Chondrocyte (in vitro differentiated cells): ENCODE measurements around the gene DHRSX. TPM values are rescaled to one million over a fixed set of nuclear protein-coding genes. Genes with fewer than 3 reads are reported as not detected.

ENCODE experiments used
- DNase-seq: peaks from one replicate; pipeline ENCODE4 v3.0.0; 2021; ENCODE audit warnings: mixed read lengths, low spot score
- H3K27ac Mint-ChIP-seq: one replicate; pipeline ENCODE4 v1.8.0; 2021; ENCODE audit warnings: mild to moderate bottlenecking, moderate library complexity, mixed read lengths; ENCODE audit not compliant: unreplicated experiment
- H3K27me3 Mint-ChIP-seq: 2 replicates; pipeline ENCODE4 v1.8.0; 2021; ENCODE audit warnings: low read depth, mixed read lengths
- H3K36me3 Mint-ChIP-seq: 2 replicates; pipeline ENCODE4 v1.8.0; 2021; ENCODE audit warnings: low read depth, mixed read lengths
- H3K4me1 Mint-ChIP-seq: 2 replicates; pipeline ENCODE4 v1.8.0; 2021; ENCODE audit warnings: low read depth, mild to moderate bottlenecking, mixed read lengths
- H3K4me3 Mint-ChIP-seq: one replicate; pipeline ENCODE4 v1.8.0; 2021; ENCODE audit warnings: mild to moderate bottlenecking, moderate library complexity, mixed read lengths; ENCODE audit not compliant: unreplicated experiment
- H3K9me3 Mint-ChIP-seq: 2 replicates; pipeline ENCODE4 v1.8.0; 2021; ENCODE audit warnings: low read depth, mixed read lengths
- total RNA-seq: library from RNA; stranded (reverse); gene quantifications from 3 replicates; pipeline ENCODE4 v1.2.1, GENCODE V29; 2021
- TF ChIP-seq, protein P1 (sequence below): fragments of 200-600 bp; sonication (generic); IDR thresholded peaks from 2 replicates; pipeline ENCODE4 v1.5.0; 2021; ENCODE audit warnings: antibody characterized with exemption, mild to moderate bottlenecking, moderate library complexity

DHRSX gene
- total RNA-seq, 1 donor from 2014 or later, result 35.2 TPM

DNA sequence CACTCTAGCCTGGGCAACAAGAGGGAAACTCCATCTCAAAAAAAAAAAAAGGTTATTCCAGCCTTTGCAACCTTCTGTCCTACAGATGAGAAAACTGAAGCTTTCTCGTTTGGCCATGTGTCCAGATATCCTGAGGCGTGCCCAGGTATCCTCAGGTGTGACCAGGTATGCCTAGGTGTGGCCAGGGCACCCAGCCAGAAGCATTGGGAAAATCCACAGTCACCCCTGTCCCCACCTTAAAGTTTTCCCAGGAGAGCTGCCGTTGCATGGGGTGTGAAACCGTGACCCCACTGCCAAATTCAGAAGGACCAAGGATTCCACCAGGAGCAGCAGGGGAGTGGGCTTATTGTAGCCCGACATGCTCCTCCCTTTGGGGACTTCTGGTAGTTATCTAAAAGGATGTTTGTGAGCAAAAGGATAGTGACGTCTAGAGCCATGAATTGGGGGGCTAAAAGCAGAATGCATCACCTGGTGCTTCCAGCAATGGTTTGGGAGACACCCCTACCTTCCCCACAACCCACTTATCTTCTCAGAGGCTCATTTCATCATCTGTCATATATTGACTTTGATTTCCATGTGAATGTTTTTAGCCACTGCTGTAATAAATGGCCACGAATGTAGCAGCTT, 4.0 kb upstream of the DHRSX start:
- no peak for DNase-seq
- Mint-ChIP-seq H3K9me3 (no peaks in the 10 kb centered on the region), H3K4me1 (peaks cover under 1% of the 10 kb centered on the region)

DNA sequence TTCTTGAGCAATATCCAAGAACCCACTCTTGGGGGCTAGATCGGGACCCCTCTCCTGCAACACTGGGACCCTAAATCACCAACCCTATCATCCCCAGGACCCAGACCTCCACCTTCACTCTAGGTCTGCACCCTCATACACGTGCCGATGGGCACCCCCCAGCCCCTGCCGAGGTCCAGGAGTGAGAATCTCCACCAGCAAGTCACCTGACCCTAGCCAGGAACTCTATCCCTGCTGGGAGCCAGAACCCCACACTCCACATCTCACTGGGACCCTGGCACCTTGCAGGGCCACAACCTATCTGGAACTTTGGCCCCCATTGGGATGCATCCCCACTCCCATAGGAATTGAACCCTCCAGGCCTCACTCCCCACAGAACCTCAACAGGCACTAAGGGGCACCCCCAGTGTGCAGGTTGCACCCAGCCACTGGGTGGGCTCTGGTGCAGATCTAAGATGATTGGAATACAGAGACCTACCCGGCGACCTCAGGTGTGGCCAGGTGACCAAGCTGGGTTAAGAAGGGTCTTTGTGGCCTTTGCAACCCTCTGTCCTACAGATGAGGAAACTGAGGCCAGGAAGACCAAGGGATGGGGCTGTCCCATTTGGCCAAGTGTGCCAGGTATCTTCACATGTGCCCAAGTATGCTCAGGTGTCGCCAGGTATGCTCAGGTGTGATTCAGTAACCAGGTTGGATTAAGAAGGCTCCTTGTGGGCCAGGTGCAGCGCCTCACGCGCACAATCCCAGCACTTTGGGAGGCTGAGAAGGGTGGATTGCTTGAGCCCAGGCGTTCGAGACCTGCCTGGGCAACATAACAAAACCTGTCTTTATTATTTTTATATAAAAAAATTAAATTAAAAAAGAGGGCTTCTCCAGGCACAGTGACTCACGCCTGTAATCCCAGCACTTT, 3.1 kb upstream of the DHRSX start:
- DNase-seq, result no peak
- Mint-ChIP-seq H3K4me3 (no peak overlapping the region), H3K4me1 (peaks cover 10% of the 10 kb centered on the region), H3K27ac (no peak overlapping the region), H3K36me3 (no peaks in the 10 kb centered on the region), H3K9me3 (no peaks in the 10 kb centered on the region), H3K27me3 (peaks cover 3% of the 10 kb centered on the region)
- TF ChIP-seq, protein P1, sequence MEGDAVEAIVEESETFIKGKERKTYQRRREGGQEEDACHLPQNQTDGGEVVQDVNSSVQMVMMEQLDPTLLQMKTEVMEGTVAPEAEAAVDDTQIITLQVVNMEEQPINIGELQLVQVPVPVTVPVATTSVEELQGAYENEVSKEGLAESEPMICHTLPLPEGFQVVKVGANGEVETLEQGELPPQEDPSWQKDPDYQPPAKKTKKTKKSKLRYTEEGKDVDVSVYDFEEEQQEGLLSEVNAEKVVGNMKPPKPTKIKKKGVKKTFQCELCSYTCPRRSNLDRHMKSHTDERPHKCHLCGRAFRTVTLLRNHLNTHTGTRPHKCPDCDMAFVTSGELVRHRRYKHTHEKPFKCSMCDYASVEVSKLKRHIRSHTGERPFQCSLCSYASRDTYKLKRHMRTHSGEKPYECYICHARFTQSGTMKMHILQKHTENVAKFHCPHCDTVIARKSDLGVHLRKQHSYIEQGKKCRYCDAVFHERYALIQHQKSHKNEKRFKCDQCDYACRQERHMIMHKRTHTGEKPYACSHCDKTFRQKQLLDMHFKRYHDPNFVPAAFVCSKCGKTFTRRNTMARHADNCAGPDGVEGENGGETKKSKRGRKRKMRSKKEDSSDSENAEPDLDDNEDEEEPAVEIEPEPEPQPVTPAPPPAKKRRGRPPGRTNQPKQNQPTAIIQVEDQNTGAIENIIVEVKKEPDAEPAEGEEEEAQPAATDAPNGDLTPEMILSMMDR, result no peak

More for the DNA sequence above, 4.0 kb upstream of the DHRSX start:
- Mint-ChIP-seq H3K4me3 (no peak overlapping the region), H3K27ac (no peak overlapping the region), H3K27me3 (peaks cover 3% of the 10 kb centered on the region), H3K36me3 (no peaks in the 10 kb centered on the region)
- TF ChIP-seq, protein P1, result no peak

DNA sequence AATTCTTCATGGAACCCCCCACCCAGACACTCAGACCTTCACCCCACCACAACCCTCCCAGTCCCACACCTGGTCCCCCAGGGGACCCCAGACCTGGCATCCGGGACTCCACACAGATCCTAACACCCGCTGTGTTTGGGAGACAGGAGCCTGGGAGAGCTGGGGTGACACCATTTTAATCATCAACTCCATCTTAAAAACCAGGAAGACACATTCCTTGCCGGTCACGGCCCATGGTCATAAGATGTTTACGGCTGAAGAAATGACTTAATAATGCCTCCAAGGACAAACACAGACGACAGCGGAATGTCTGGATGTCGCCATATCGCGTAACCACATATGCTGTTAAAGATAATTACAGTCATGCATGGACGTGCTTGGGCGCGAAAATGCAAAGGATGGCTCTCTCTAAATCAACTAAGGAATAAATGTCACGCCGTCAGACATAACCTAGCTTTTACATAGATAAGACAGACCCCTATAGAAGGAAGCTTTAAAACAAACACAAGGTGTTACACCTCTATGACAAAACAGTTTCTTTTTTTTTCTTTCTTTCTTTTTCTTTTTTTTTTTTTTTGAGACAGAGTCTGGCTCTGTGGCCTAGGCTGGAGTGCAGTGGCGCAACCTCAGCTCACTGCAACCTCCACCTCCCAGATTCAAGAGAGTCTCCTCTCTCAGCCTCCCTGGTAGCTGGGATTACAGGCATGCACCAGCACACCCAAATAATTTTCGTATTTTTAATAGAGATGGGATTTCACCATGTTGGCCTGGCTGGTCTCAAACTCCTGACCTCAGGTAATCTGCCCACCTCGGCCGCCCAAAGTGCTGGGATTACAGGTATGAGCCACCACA, 2.1 kb upstream of the DHRSX start:
- TF ChIP-seq, protein P1, result no peak
- Mint-ChIP-seq H3K4me3 (no peak overlapping the region), H3K27ac (no peak overlapping the region), H3K9me3 (no peaks in the 10 kb centered on the region), H3K4me1 (peaks cover 20% of the 10 kb centered on the region), H3K27me3 (no peaks in the 10 kb centered on the region), H3K36me3 (no peaks in the 10 kb centered on the region)
- DNase-seq, result no peak

GRCh38 chrX:2502120-2502667, 1.4 kb upstream of the DHRSX start:
- Mint-ChIP-seq H3K27ac (peak overlapping the region; percentile 45), H3K36me3 (no peaks in the 10 kb centered on the region), H3K4me3 (peak overlapping the region; percentile 49), H3K9me3 (no peaks in the 10 kb centered on the region), H3K27me3 (no peaks in the 10 kb centered on the region), H3K4me1 (peaks cover 27% of the 10 kb centered on the region)
- TF ChIP-seq, protein P1, result no peak
- DNase-seq, result no peak
